Measurements from ENCODE around the gene ADSS2. TPM values are rescaled to one million over a fixed set of nuclear protein-coding genes. Genes with fewer than 3 reads are reported as not detected.

Gene ADSS2
- total and polyA plus RNA-seq, 2 donors (not counting 3 experiments of a cell fraction or from before 2014, with no cell fraction given) = 35.5 to 90.6 TPM

- BruUV-seq (replicated peaks) = no TSS peak
- H3K27me3 ChIP-seq (ENCODE audit: control insufficient read depth in 2 of 2, insufficient read depth in 2 of 2, low read length in 2 of 2) = no peaks in the 10 kb centered on the region
- DNase-seq (ENCODE audit: low read depth, low spot score) = no peak
- H3K27ac ChIP-seq (ENCODE audit: insufficient read depth, low read depth, low read length) = no peak overlapping the region
- H3K4me3 ChIP-seq (replicated peaks in 1 of 3; ENCODE audit: insufficient read depth in 1 of 3, low read depth in 1 of 3, low read length in 3 of 3) = no peak overlapping the region
- no peak overlapping the region for H3K4me2 ChIP-seq (ENCODE audit: insufficient read depth, low read length)
- H3K9ac ChIP-seq (replicated peaks; ENCODE audit: extremely low read depth, insufficient read depth, low read length) = no peak overlapping the region
- ChIA-PET POLR2A (no interaction called here), CTCF (no interaction called here)
- H3K36me3 ChIP-seq (ENCODE audit: control insufficient read depth in 2 of 2, extremely low read depth in 1 of 2, insufficient read depth in 2 of 2, low read length in 2 of 2) = no peaks in the 10 kb centered on the region
- H3K9me1 ChIP-seq (replicated peaks; ENCODE audit: control insufficient read depth, extremely low read depth, insufficient read depth, low read length) = no peaks in the 10 kb centered on the region
- no peaks in the 10 kb centered on the region for H4K20me1 ChIP-seq (replicated peaks; ENCODE audit: control insufficient read depth, extremely low read depth, insufficient read depth, low read length)
- dilution Hi-C loops (cut with MboI; ENCODE audit: extremely low pct_ligation_motif_present, low sequenced_read_pairs) (no loop called here), intact Hi-C loops (cut with micrococcal nuclease) (no loop called here)
- peaks cover 7% of the 10 kb centered on the region for H3K4me1 ChIP-seq (ENCODE audit: control insufficient read depth, extremely low read depth, insufficient read depth, low read length)
- no peaks in the 10 kb centered on the region for H3K79me2 ChIP-seq (ENCODE audit: control insufficient read depth, insufficient read depth, low read length)
- no peak overlapping the region for H2AFZ ChIP-seq (ENCODE audit: low read depth, low read length)
- no peaks in the 10 kb centered on the region for H3K9me3 ChIP-seq (replicated peaks; ENCODE audit: control insufficient read depth, insufficient read depth, low read length)
- TF ChIP-seq FOS (IDR thresholded peaks at IDR 0.05; ENCODE audit: borderline replicate concordance, insufficient read depth, low read length) = no peak
- TF ChIP-seq, protein P1, sequence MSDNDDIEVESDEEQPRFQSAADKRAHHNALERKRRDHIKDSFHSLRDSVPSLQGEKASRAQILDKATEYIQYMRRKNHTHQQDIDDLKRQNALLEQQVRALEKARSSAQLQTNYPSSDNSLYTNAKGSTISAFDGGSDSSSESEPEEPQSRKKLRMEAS (IDR thresholded peaks at IDR 0.05; ENCODE audit: insufficient read depth, insufficient read length) = no peak
- FAIRE-seq = no peak
These were observed 65.1 kb downstream of the ADSS2 start for GRCh38 chr1:244386595-244386994.

DNA sequence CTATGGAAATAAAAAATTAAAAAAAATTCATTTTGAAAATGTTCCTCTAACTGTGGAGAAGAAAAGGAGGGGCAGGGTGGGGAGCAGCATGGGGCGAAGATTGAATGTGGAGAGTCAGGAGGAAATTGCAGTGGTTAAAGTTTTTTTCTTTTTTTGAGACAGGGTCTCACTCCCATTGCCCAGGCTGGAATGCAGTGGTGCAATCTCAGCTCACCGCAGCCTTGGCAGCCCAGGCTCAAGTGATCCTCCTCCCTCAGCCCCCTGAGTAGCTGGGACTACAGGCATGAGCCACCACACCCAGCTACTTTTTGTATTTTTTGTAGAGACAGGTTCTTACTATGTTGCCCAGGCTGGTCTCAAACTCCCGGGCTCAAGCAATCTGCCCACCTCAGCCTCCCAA is 67.6 kb downstream of the ADSS2 start:
- no peaks in the 10 kb centered on the region for H3K9me1 ChIP-seq (replicated peaks; ENCODE audit: control insufficient read depth, extremely low read depth, insufficient read depth, low read length)
- H3K79me2 ChIP-seq (ENCODE audit: control insufficient read depth, insufficient read depth, low read length) = no peaks in the 10 kb centered on the region
- intact Hi-C loops (cut with micrococcal nuclease) (no loop called here), dilution Hi-C loops (cut with MboI; ENCODE audit: extremely low pct_ligation_motif_present, low sequenced_read_pairs) (no loop called here)
- no peaks in the 10 kb centered on the region for H3K27me3 ChIP-seq (ENCODE audit: control insufficient read depth in 2 of 2, insufficient read depth in 2 of 2, low read length in 2 of 2)
- DNase-seq (ENCODE audit: low read depth, low spot score) (no peak), FAIRE-seq (no peak)
- ChIA-PET CTCF (no interaction called here), POLR2A (no interaction called here)
- peaks cover 7% of the 10 kb centered on the region for H3K4me1 ChIP-seq (ENCODE audit: control insufficient read depth, extremely low read depth, insufficient read depth, low read length)
- no peak overlapping the region for H3K27ac ChIP-seq (ENCODE audit: insufficient read depth, low read depth, low read length)
- no TSS peak for BruUV-seq (replicated peaks)
- H3K36me3 ChIP-seq (ENCODE audit: control insufficient read depth in 2 of 2, extremely low read depth in 1 of 2, insufficient read depth in 2 of 2, low read length in 2 of 2) = no peaks in the 10 kb centered on the region
- H2AFZ ChIP-seq (ENCODE audit: low read depth, low read length) = no peak overlapping the region
- H4K20me1 ChIP-seq (replicated peaks; ENCODE audit: control insufficient read depth, extremely low read depth, insufficient read depth, low read length) = no peaks in the 10 kb centered on the region
- no peak overlapping the region for H3K4me3 ChIP-seq (replicated peaks in 1 of 3; ENCODE audit: insufficient read depth in 1 of 3, low read depth in 1 of 3, low read length in 3 of 3)
- TF ChIP-seq GATA2 (IDR thresholded peaks at IDR 0.05; ENCODE audit: insufficient read depth, insufficient read length, low read depth, low read length) = no peak
- no peak for TF ChIP-seq JUN (IDR thresholded peaks at IDR 0.05; ENCODE audit: borderline replicate concordance, insufficient read depth, insufficient read length, low read depth)
- no peak for TF ChIP-seq FOS (IDR thresholded peaks at IDR 0.05; ENCODE audit: borderline replicate concordance, insufficient read depth, low read length)
- no peak for TF ChIP-seq POLR2AphosphoS5 (IDR thresholded peaks at IDR 0.05; ENCODE audit: insufficient read depth, low read depth, low read length)
- TF ChIP-seq MYC (IDR thresholded peaks at IDR 0.05; ENCODE audit: low read depth, low read length) = no peak
- TF ChIP-seq, protein P2, sequence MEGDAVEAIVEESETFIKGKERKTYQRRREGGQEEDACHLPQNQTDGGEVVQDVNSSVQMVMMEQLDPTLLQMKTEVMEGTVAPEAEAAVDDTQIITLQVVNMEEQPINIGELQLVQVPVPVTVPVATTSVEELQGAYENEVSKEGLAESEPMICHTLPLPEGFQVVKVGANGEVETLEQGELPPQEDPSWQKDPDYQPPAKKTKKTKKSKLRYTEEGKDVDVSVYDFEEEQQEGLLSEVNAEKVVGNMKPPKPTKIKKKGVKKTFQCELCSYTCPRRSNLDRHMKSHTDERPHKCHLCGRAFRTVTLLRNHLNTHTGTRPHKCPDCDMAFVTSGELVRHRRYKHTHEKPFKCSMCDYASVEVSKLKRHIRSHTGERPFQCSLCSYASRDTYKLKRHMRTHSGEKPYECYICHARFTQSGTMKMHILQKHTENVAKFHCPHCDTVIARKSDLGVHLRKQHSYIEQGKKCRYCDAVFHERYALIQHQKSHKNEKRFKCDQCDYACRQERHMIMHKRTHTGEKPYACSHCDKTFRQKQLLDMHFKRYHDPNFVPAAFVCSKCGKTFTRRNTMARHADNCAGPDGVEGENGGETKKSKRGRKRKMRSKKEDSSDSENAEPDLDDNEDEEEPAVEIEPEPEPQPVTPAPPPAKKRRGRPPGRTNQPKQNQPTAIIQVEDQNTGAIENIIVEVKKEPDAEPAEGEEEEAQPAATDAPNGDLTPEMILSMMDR (IDR thresholded peaks at IDR 0.05; ENCODE audit: extremely low read depth in 1 of 2, insufficient read depth in 1 of 2, low read depth in 1 of 2, low read length in 2 of 2) = no peak
- TF ChIP-seq, protein P1 (IDR thresholded peaks at IDR 0.05; ENCODE audit: insufficient read depth, insufficient read length) = no peak
- TF ChIP-seq EZH2 (IDR thresholded peaks at IDR 0.05; ENCODE audit: borderline replicate concordance, low read depth, low read length, severe bottlenecking) = no peak
- H3K9me3 ChIP-seq (replicated peaks; ENCODE audit: control insufficient read depth, insufficient read depth, low read length) = no peaks in the 10 kb centered on the region
- H3K9ac ChIP-seq (replicated peaks; ENCODE audit: extremely low read depth, insufficient read depth, low read length) = no peak overlapping the region
- H3K4me2 ChIP-seq (ENCODE audit: insufficient read depth, low read length) = no peak overlapping the region
